ENCODE data around the gene SIRT6. TPM values are rescaled to one million over a fixed set of nuclear protein-coding genes. Genes with fewer than 3 reads are reported as not detected.

The SIRT6 gene
- total RNA-seq, 6 experiments from 2014 or later, result 7.9 to 21.6 (median 10.0) TPM

- no peaks in the 10 kb centered on the region for H3K27me3 ChIP-seq
Observed at GRCh38 chr19:4217429-4218264, 35.3 kb upstream of the SIRT6 start.

GRCh38 chr19:4216846-4217245 is 34.5 kb upstream of the SIRT6 start:
- no peaks in the 10 kb centered on the region for H3K27me3 ChIP-seq
- ATAC-seq (no peak), DNase-seq (no peak)
- no peaks in the 10 kb centered on the region for H3K4me1 ChIP-seq
- H3K4me3 ChIP-seq, result no peak overlapping the region
- WGBS (ENCODE audit: insufficient coverage, low coverage, low lambda C conversion rate, missing lambda C conversion rate), result 75% methylated on average over 4 of the region's 6 CpGs
- H3K36me3 ChIP-seq, result peaks cover 0 to 5% (median 0%) of the 10 kb centered on the region in 4 donors
- no peaks in the 10 kb centered on the region for H3K9me3 ChIP-seq
- intact Hi-C loops (cut with DNase I), result loop anchor here in 1 of 2 donors (10.0 kb wide), 2 partner anchors 362 to 432 kb away; partner anchors contain the start of gene MATK
- no peak for TF ChIP-seq POLR2A (IDR thresholded peaks at IDR 0.05)
- TF ChIP-seq, protein P1, sequence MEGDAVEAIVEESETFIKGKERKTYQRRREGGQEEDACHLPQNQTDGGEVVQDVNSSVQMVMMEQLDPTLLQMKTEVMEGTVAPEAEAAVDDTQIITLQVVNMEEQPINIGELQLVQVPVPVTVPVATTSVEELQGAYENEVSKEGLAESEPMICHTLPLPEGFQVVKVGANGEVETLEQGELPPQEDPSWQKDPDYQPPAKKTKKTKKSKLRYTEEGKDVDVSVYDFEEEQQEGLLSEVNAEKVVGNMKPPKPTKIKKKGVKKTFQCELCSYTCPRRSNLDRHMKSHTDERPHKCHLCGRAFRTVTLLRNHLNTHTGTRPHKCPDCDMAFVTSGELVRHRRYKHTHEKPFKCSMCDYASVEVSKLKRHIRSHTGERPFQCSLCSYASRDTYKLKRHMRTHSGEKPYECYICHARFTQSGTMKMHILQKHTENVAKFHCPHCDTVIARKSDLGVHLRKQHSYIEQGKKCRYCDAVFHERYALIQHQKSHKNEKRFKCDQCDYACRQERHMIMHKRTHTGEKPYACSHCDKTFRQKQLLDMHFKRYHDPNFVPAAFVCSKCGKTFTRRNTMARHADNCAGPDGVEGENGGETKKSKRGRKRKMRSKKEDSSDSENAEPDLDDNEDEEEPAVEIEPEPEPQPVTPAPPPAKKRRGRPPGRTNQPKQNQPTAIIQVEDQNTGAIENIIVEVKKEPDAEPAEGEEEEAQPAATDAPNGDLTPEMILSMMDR (IDR thresholded peaks at IDR 0.05), result no peak
- H3K27ac ChIP-seq, result no peak overlapping the region

More at GRCh38 chr19:4217429-4218264, 35.3 kb upstream of the SIRT6 start:
- TF ChIP-seq POLR2A (IDR thresholded peaks at IDR 0.05), result no peak
- TF ChIP-seq, protein P1 (IDR thresholded peaks at IDR 0.05), result no peak
- 96% methylated on average over 4 of the region's 81 CpGs for WGBS (ENCODE audit: insufficient coverage, low coverage, low lambda C conversion rate, missing lambda C conversion rate)
- ATAC-seq, result peak in 1 of 4 donors; percentile 16
- Histone ChIP-seq H3K36me3 (peaks cover 0 to 5% (median 0%) of the 10 kb centered on the region in 4 donors), H3K4me1 (no peaks in the 10 kb centered on the region), H3K4me3 (no peak overlapping the region), H3K9me3 (no peaks in the 10 kb centered on the region), H3K27ac (no peak overlapping the region)
- intact Hi-C loops (cut with DNase I), result loop anchor here in 1 of 2 donors (10.0 kb wide), 2 partner anchors 363 to 433 kb away; partner anchors contain the start of gene MATK
- no peak for DNase-seq

DNA sequence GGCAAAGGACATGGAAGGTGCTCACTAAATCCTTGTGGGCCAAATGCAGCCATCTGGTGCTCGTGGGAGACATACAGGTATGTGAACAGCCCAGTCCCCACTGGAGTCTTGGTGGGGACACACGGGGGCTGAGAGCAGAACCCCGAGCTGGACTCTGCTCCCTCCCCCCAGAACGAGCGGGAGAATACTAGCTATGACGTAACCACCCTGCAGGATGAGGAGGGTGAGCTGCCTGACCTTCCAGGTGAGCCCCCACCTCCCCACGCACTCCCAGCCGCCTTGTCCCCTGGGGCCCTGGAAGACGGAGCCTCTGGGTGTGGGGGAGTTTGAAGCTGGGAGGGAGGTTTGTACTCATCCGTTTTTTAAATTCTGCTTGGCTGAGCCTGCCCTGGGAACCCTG is 33.4 kb upstream of the SIRT6 start:
- no peak for DNase-seq
- intact Hi-C loops (cut with DNase I), result loop anchor here in 1 of 2 donors (10.0 kb wide), 2 partner anchors 361 to 431 kb away; partner anchors contain the start of gene MATK
- H3K4me3 ChIP-seq, result no peak overlapping the region
- H3K4me1 ChIP-seq, result no peaks in the 10 kb centered on the region
- H3K36me3 ChIP-seq, result peaks cover 0 to 5% (median 0%) of the 10 kb centered on the region in 4 donors
- H3K27me3 ChIP-seq, result no peaks in the 10 kb centered on the region
- TF ChIP-seq POLR2A (IDR thresholded peaks at IDR 0.05), result no peak
- TF ChIP-seq, protein P1 (IDR thresholded peaks at IDR 0.05), result no peak
- no peak overlapping the region for H3K27ac ChIP-seq
- no CpG with 5 or more reads among the region's 10 CpGs for WGBS (ENCODE audit: insufficient coverage, low coverage, low lambda C conversion rate, missing lambda C conversion rate)
- no peaks in the 10 kb centered on the region for H3K9me3 ChIP-seq
- ATAC-seq, result no peak

DNA sequence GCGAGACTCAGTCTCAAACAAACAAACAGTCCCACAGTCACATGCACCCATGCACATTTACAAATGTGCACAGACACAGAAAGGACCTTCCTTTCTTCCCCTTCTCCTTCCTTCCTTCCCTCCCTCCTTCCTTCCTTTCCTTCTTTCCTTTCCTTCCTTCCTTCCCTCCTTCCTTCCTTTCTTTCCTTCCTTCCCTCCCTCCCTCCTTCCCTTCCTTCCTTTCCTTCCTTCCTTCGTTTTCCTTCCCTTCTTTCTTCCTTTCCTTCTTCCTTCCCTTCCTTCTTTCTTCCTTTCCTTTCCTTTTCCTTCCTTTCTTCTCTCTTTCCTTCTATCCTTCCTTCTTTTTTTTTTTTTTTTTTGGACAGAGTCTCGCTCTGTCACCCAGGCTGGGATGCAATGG is 30.8 kb upstream of the SIRT6 start:
- no peak for TF ChIP-seq POLR2A (IDR thresholded peaks at IDR 0.05)
- TF ChIP-seq, protein P1 (IDR thresholded peaks at IDR 0.05), result no peak
- DNase-seq (no peak), ATAC-seq (no peak)
- Histone ChIP-seq H3K36me3 (no peaks in the 10 kb centered on the region), H3K27ac (no peak overlapping the region), H3K9me3 (no peaks in the 10 kb centered on the region), H3K4me1 (no peaks in the 10 kb centered on the region), H3K4me3 (no peak overlapping the region), H3K27me3 (no peaks in the 10 kb centered on the region)
- 88% methylated on average over 2 of the region's 3 CpGs for WGBS (ENCODE audit: insufficient coverage, low coverage, low lambda C conversion rate, missing lambda C conversion rate)
- intact Hi-C loops (cut with DNase I), result loop anchor here in 1 of 2 donors (10.0 kb wide), 2 partner anchors 358 to 428 kb away; partner anchors contain the start of gene MATK
